Stimulated activated naive CD4-positive, alpha-beta T cell treated with Interleukin-2 at 50 U/mL for 16 hours (primary cell): ENCODE measurements around the gene RCBTB1.
"Not testable (repeated sequence)": the region's sequence is repeated elsewhere in the genome, so short reads cannot be mapped to it uniquely, and the experiment has no call there.

Source experiments
- DNase-seq: peaks from one replicate; lab custom pipeline; 2025; lab: John Stamatoyannopoulos, UW

RCBTB1 gene

GRCh38 chr13:49585220-49586157 lies at the start of gene RCBTB1:
RCBTB1 (minus strand) TSS chr13:49585558; CDS start chr13:49567279, 18,279 bp downstream.
- peak; percentile 67 for DNase-seq

GRCh38 chr13:49633710-49634109 lies 48.4 kb upstream of the RCBTB1 start:
- no peak for DNase-seq

- DNase-seq, result no peak
These were observed 46.8 kb upstream of the RCBTB1 start for GRCh38 chr13:49632156-49632555.

GRCh38 chr13:49630580-49630979 lies 45.2 kb upstream of the RCBTB1 start:
- no peak for DNase-seq

- no peak for DNase-seq
These were observed 44.6 kb upstream of the RCBTB1 start for GRCh38 chr13:49629947-49630346.

- no peak for DNase-seq
These were observed 44.0 kb upstream of the RCBTB1 start for GRCh38 chr13:49629196-49629938.

GRCh38 chr13:49627831-49628652 lies 42.7 kb upstream of the RCBTB1 start, which contains the start of gene ARL11:
ARL11 (plus strand) TSS chr13:49628507; CDS start chr13:49630448, 1,941 bp downstream.
- DNase-seq, result peak; percentile 11

- no peak for DNase-seq
These were observed 40.2 kb upstream of the RCBTB1 start for GRCh38 chr13:49625392-49626079.

- DNase-seq, result no peak
These were observed 38.9 kb upstream of the RCBTB1 start for GRCh38 chr13:49624229-49624628.

GRCh38 chr13:49622174-49622946 lies 37.0 kb upstream of the RCBTB1 start:
- DNase-seq, result no peak

GRCh38 chr13:49620170-49620621 lies 34.8 kb upstream of the RCBTB1 start:
- DNase-seq, result no peak

GRCh38 chr13:49616676-49617065 lies 31.3 kb upstream of the RCBTB1 start:
- DNase-seq, result no peak

- DNase-seq, result no peak
These were observed 30.7 kb upstream of the RCBTB1 start for GRCh38 chr13:49615836-49616675.

GRCh38 chr13:49612042-49612441 lies 26.7 kb upstream of the RCBTB1 start:
- not testable (repeated sequence) for DNase-seq

- no peak for DNase-seq
These were observed 24.8 kb upstream of the RCBTB1 start for GRCh38 chr13:49610176-49610575.

GRCh38 chr13:49608651-49609331 lies 23.4 kb upstream of the RCBTB1 start:
- no peak for DNase-seq

GRCh38 chr13:49607761-49608160 lies 22.4 kb upstream of the RCBTB1 start:
- no peak for DNase-seq

GRCh38 chr13:49606747-49607648 lies 21.6 kb upstream of the RCBTB1 start:
- peak; percentile 73 for DNase-seq
